Stomach (tissue), 4 donors: Measurements from ENCODE around the gene HSDL2.

Experiments used
- CTCF ChIP-seq, 7 experiments: fragments of 450-650 bp in 4 of 7; fragments of 200-600 bp in 3 of 7; sonication (generic) in 3 of 7; IDR thresholded peaks; one replicate each; pipeline ENCODE4 v1.5.1; 2016 to 2019; ENCODE audit warnings: antibody characterized with exemption in 7 of 7, control low read depth in 2 of 7, mild to moderate bottlenecking in 1 of 7
- POLR2A ChIP-seq, 4 donors: fragments of 450-650 bp; IDR thresholded peaks; one replicate each; pipeline ENCODE4 v1.6.1; 2016; ENCODE audit warnings: antibody characterized with exemption in 4 of 4, control low read depth in 2 of 4, mild to moderate bottlenecking in 1 of 4, moderate library complexity in 1 of 4
- POLR2AphosphoS5 ChIP-seq, 3 donors: sonication (generic); formaldehyde crosslinking; IDR thresholded peaks; one replicate each; pipeline ENCODE4 v1.6.1; 2016; ENCODE audit warnings: antibody characterized with exemption in 3 of 3

DNA sequence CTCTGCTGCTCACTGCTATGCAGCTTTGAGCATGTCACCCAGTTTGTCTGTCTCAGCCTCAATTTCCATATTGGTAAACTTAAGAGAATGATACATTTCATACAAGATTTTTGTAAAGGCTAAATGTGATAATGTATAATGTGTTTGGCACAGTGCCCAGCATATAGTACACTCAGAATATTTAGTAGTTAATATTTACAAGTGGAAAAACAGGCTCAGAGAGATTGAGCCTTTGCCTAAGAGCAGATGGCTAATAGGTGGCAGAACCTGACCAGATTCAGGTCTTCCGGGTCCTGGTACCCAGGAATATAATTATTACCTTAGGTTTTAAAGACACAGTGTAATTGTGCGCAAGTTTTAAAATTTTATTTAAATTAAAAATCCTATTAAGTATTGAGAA, 59.9 kb downstream of the HSDL2 start:
- TF ChIP-seq CTCF (IDR thresholded peaks at IDR 0.05) (no peak), POLR2AphosphoS5 (IDR thresholded peaks at IDR 0.05) (no peak), POLR2A (IDR thresholded peaks at IDR 0.05) (no peak)
